ENCODE data around the gene WSCD2. TPM values are rescaled to one million over a fixed set of nuclear protein-coding genes. Genes with fewer than 3 reads are reported as not detected.

WSCD2 gene
- polyA plus RNA-seq, 1 experiment: not detected

DNA sequence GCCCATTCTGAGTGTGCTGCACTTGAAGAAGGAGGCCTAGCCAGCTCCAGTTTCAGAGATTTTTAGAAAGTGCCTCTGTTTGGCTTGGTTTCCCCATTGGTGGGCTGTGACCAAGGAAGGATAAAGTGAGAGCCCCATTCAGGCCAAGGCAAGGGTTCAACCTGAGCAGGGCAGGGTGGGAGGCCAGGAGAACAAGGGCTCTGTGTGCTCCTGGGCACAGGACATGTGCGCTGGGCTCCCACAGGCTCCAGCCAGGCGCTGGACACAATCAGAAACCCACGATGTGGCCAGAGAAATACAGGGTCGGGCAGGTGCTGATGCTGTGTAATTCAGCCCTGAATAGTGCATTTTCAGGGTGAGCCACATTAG lies 23.1 kb downstream of the WSCD2 start:
- H3K4me3 ChIP-seq (ENCODE audit: low read depth, low read length): no peak overlapping the region
- H3K36me3 ChIP-seq (ENCODE audit: control insufficient read depth, insufficient read depth, low read length): no peaks in the 10 kb centered on the region
- no peak for DNase-seq (ENCODE audit: low read depth)
- TF ChIP-seq, protein P1, sequence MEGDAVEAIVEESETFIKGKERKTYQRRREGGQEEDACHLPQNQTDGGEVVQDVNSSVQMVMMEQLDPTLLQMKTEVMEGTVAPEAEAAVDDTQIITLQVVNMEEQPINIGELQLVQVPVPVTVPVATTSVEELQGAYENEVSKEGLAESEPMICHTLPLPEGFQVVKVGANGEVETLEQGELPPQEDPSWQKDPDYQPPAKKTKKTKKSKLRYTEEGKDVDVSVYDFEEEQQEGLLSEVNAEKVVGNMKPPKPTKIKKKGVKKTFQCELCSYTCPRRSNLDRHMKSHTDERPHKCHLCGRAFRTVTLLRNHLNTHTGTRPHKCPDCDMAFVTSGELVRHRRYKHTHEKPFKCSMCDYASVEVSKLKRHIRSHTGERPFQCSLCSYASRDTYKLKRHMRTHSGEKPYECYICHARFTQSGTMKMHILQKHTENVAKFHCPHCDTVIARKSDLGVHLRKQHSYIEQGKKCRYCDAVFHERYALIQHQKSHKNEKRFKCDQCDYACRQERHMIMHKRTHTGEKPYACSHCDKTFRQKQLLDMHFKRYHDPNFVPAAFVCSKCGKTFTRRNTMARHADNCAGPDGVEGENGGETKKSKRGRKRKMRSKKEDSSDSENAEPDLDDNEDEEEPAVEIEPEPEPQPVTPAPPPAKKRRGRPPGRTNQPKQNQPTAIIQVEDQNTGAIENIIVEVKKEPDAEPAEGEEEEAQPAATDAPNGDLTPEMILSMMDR (IDR thresholded peaks at IDR 0.05; ENCODE audit: insufficient read depth, low read depth, low read length): no peak
- no peaks in the 10 kb centered on the region for H3K27me3 ChIP-seq (ENCODE audit: control insufficient read depth, insufficient read depth, low read length)
- ChIA-PET POLR2A (no interaction called here), CTCF (no interaction called here)

DNA sequence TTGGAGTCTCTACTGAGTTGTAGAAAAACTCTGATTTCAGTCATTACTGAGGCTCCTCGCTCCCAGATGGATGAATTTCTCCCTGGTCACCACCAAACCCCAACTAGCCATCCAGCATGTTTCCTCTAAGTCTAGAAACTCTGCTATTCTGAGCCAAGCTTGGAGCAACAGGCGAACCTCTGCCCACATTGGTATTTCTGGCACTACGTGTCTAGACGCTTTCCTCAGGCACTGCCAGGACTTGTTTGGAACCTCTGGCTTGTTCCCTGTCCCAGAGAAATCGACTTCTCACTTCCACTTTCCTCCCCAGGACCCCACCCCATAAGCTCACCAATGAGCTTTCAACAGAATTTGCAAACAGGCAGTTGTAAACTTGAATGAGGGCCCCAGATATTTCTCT lies 27.6 kb downstream of the WSCD2 start:
- POLR2A ChIA-PET: no interaction called here
- Histone ChIP-seq H3K36me3 (ENCODE audit: control insufficient read depth, insufficient read depth, low read length) (no peaks in the 10 kb centered on the region), H3K27me3 (ENCODE audit: control insufficient read depth, insufficient read depth, low read length) (no peaks in the 10 kb centered on the region), H3K4me3 (ENCODE audit: low read depth, low read length) (no peak overlapping the region)
- TF ChIP-seq, protein P1 (IDR thresholded peaks at IDR 0.05; ENCODE audit: insufficient read depth, low read depth, low read length): no peak
- CTCF ChIA-PET: interaction anchor here (0.8 kb wide), 1 partner anchor 23 kb away, joined by 3 read pairs; no protein-coding TSS in a partner anchor
- no peak for DNase-seq (ENCODE audit: low read depth)

DNA sequence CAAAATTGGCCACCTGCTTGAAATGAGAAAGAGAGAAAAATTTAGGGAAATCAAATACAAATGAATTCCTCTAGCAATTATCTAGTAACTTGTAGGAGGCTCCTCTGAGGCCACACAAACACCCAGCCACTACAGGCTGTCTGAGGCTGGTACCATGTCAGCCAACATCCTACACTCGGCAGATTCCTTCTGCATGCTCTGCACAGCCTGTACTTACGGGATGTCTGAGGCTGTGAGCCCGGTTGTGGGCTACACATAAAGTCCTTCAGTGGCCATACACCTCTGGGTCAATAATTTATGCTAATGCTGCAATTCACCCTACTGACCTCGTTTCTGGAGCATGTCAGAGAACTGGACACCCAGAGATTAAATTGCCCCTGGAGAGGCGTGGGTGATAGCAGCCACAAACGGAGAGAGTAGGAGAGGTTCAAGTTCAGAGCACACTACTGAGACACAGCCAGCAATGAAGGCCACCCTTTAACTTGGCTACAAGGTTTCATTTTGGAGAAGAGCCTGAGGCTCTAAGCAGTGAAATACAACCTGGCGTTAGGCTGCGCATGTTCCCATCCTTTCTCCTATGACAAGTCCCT lies 28.9 kb downstream of the WSCD2 start:
- DNase-seq (ENCODE audit: low read depth): no peak
- CTCF ChIA-PET: no interaction called here
- POLR2A ChIA-PET: no interaction called here
- Histone ChIP-seq H3K4me3 (ENCODE audit: low read depth, low read length) (no peak overlapping the region), H3K27me3 (ENCODE audit: control insufficient read depth, insufficient read depth, low read length) (no peaks in the 10 kb centered on the region), H3K36me3 (ENCODE audit: control insufficient read depth, insufficient read depth, low read length) (no peaks in the 10 kb centered on the region)
- TF ChIP-seq, protein P1 (IDR thresholded peaks at IDR 0.05; ENCODE audit: insufficient read depth, low read depth, low read length): no peak

DNA sequence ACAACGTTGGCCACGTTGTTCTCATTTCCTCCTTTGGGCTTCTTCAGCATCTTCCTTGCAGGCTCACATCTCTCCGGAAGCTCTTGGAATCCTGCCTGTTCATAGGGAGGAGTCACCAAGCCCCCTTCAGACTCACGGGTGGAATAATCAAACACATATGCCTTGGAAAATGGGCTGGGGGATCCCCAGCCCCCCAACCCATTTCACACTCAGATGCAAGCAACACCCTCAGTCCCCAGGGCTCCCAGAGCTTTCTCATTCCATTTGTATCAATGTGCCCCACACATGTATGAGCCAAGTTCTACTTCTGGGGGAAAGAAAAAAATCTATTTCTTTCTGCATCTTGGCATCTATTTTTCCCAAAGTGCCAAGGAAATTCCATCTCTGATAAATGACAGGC lies 33.1 kb downstream of the WSCD2 start:
- CTCF ChIA-PET: no interaction called here
- POLR2A ChIA-PET: no interaction called here

DNA sequence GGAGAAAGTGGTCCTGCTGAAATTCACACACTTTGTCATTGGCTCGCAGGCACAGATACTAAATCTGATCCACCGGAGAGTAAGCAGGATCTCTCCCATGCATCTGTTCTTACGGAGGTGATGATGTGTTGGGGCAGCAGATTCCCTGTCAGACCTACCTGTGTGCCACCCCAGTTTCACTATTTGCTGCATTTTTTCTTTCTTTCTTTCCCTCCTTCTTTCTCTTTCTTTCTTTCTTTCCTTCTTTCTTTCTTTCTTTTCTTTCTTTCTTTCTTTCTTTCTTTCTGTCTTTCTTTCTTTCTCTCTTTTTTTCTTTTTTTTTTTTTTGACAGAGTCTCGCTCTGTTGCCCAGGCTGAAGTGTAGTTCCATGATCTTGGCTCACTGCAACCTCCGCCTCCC lies 37.4 kb downstream of the WSCD2 start:
- TF ChIP-seq, protein P1 (IDR thresholded peaks at IDR 0.05; ENCODE audit: insufficient read depth, low read depth, low read length): no peak
- H3K4me3 ChIP-seq (ENCODE audit: low read depth, low read length): no peak overlapping the region
- no peak for DNase-seq (ENCODE audit: low read depth)
- POLR2A ChIA-PET: no interaction called here
- CTCF ChIA-PET: no interaction called here
- no peaks in the 10 kb centered on the region for H3K36me3 ChIP-seq (ENCODE audit: control insufficient read depth, insufficient read depth, low read length)
- no peaks in the 10 kb centered on the region for H3K27me3 ChIP-seq (ENCODE audit: control insufficient read depth, insufficient read depth, low read length)

More for the DNA sequence above, 33.1 kb downstream of the WSCD2 start:
- no peaks in the 10 kb centered on the region for H3K27me3 ChIP-seq (ENCODE audit: control insufficient read depth, insufficient read depth, low read length)
- no peaks in the 10 kb centered on the region for H3K36me3 ChIP-seq (ENCODE audit: control insufficient read depth, insufficient read depth, low read length)
- TF ChIP-seq, protein P1 (IDR thresholded peaks at IDR 0.05; ENCODE audit: insufficient read depth, low read depth, low read length): no peak
- DNase-seq (ENCODE audit: low read depth): no peak
- H3K4me3 ChIP-seq (ENCODE audit: low read depth, low read length): no peak overlapping the region
